Measurements from ENCODE around the gene SMAD1.
A peak's percentile ranks its signal among the peaks of the same experiment; 100 is the strongest.
"Not testable (repeated sequence)": the region's sequence is repeated elsewhere in the genome, so short reads cannot be mapped to it uniquely, and the experiment has no call there.

The SMAD1 gene

GRCh38 chr4:145552181-145552822, 70.6 kb downstream of the SMAD1 start:
- H3K4me1 Mint-ChIP-seq = peaks cover 7% of the 10 kb centered on the region
- ATAC-seq (no peak), DNase-seq (no peak)
- no peaks in the 10 kb centered on the region for H3K9me3 Mint-ChIP-seq
- peak overlapping the region in 1 of 2 donors; percentile 6 for H3K4me3 Mint-ChIP-seq
- peak overlapping the region; percentile 13 to 34 for H3K27ac Mint-ChIP-seq
- no peaks in the 10 kb centered on the region for H3K27me3 Mint-ChIP-seq

DNA sequence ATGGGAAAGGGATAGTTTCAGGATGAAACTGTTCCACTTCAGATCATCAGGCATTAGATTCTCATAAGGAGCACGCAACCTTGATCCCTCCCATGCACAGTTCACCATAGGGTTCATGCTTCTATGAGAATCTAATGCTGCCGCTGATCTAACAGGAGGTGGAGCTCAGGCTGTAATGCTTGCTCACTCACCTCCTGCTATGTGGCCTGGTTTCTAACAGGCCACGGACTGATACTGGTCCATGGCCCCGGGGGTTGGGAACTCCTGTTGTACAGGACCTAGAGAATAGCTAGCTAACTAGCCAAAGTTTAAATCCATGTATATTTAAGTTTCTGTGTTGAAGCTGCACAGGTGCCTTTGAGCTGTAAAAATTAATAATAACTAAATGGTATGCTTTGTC, 71.7 kb downstream of the SMAD1 start:
- Mint-ChIP-seq H3K27ac (no peak overlapping the region), H3K9me3 (no peaks in the 10 kb centered on the region), H3K4me1 (peaks cover 7% of the 10 kb centered on the region), H3K4me3 (no peak overlapping the region), H3K27me3 (no peaks in the 10 kb centered on the region)
- ATAC-seq = no peak
- DNase-seq = no peak

DNA sequence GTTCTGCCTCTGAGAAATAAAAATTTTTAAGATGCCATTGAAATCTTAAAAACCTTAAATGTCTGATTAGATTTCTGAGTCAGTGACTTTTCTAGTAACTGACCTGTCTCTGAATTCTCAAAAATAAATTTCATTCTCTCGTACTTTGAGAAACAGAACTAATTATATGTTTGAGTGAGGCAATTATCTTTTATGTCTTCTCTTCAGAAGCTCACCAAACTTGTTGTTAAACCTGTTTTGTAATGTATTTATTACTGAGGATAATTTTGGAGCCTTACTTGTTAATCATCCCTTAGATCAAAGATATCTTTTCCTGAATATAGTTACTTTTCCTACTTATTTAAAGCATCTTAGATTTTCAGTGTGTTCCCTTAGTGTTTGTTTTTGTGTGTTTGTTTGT, 73.0 kb downstream of the SMAD1 start:
- H3K4me3 Mint-ChIP-seq = no peak overlapping the region
- DNase-seq (no peak), ATAC-seq (no peak)
- no peaks in the 10 kb centered on the region for H3K27me3 Mint-ChIP-seq
- H3K27ac Mint-ChIP-seq = no peak overlapping the region
- H3K9me3 Mint-ChIP-seq = no peaks in the 10 kb centered on the region
- peaks cover 7% of the 10 kb centered on the region for H3K4me1 Mint-ChIP-seq

DNA sequence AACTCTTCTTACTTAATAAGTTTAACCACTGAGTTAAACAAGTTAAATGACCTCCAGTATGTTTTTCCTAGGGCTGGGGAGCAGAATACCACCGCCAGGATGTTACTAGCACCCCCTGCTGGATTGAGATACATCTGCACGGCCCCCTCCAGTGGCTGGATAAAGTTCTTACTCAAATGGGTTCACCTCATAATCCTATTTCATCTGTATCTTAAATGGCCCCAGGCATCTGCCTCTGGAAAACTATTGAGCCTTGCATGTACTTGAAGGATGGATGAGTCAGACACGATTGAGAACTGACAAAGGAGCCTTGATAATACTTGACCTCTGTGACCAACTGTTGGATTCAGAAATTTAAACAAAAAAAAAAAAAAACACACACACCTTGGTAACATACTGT, 76.1 kb downstream of the SMAD1 start:
- Mint-ChIP-seq H3K9me3 (no peaks in the 10 kb centered on the region), H3K27me3 (peaks cover 6% of the 10 kb centered on the region), H3K4me1 (peaks cover 2% of the 10 kb centered on the region), H3K4me3 (no peak overlapping the region), H3K27ac (no peak overlapping the region)
- ATAC-seq (peak; percentile 74), DNase-seq (peak; percentile 39 to 47)

DNA sequence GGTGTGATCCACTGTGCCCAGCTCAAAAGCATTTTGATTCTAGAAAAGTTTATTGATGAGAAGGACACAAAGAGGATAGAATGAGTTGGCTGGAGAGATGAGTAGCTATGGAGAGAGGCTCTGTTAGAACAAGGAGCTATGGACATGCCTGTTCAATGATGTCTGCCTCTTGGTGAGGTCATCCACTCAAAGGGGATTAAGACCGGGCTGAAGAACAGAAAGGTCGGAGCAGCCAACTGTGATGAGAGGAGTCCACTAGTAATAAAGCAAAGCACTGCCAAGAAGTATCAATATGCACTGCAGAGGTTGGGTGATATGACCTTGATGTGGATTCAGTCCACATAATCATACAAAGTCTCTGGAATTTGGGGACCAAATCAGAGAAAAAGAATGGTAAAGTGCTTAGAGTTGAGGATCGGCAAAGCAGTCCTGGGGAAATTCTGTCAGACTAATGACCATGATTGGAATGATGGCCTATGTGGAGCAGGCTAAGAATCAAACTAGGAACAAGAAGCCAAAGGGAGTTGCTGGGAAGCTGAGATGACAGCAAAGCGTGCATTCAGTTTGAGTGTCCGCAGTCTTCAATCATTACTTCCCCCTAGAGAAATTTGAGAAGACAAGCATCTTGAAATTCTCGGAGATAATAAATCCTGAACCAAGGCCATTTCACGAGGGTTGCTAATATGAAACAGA, 81.8 kb downstream of the SMAD1 start:
- Mint-ChIP-seq H3K4me3 (no peak overlapping the region), H3K27me3 (peaks cover 29% of the 10 kb centered on the region), H3K4me1 (no peaks in the 10 kb centered on the region)

DNA sequence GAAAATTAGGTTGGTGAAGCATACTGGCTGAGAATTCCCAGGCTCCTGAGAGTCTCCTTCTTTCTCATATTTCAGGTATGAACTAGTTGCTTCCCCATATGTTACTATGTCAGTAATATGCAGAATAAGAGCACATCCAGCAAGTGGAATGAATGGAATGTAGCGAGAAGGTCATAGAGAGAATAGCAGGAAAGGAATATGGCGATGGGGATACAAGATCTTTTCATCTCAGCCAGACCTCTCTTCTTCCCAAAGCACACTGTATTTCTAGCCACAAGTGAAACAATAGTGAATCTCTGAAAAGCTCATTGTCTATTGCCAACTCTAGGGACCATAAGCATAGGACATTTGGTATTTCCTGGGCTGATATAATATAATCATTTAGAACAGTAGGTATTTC, 82.9 kb downstream of the SMAD1 start:
- Mint-ChIP-seq H3K27me3 (peaks cover 40% of the 10 kb centered on the region), H3K4me3 (no peak overlapping the region), H3K4me1 (no peaks in the 10 kb centered on the region), H3K27ac (no peak overlapping the region), H3K9me3 (peaks cover 0 to 16% of the 10 kb centered on the region in 2 donors)
- ATAC-seq (no peak), DNase-seq (no peak)

More for the DNA sequence above, 81.8 kb downstream of the SMAD1 start:
- H3K27ac Mint-ChIP-seq = no peak overlapping the region
- peaks cover 0 to 5% of the 10 kb centered on the region in 2 donors for H3K9me3 Mint-ChIP-seq
- DNase-seq = no peak
- no peak for ATAC-seq

GRCh38 chr4:145565328-145565727, 83.7 kb downstream of the SMAD1 start:
- Mint-ChIP-seq H3K4me3 (no peak overlapping the region), H3K9me3 (peaks cover 0 to 16% of the 10 kb centered on the region in 2 donors), H3K27me3 (peaks cover 48% of the 10 kb centered on the region), H3K27ac (no peak overlapping the region), H3K4me1 (no peaks in the 10 kb centered on the region)
- ATAC-seq (no peak), DNase-seq (no peak)

- DNase-seq (no peak), ATAC-seq (no peak)
- Mint-ChIP-seq H3K27me3 (peaks cover 57% of the 10 kb centered on the region), H3K9me3 (peaks cover 0 to 22% of the 10 kb centered on the region in 2 donors), H3K4me1 (no peaks in the 10 kb centered on the region), H3K27ac (no peak overlapping the region), H3K4me3 (no peak overlapping the region)
Measured at GRCh38 chr4:145566086-145566708, 84.5 kb downstream of the SMAD1 start.

GRCh38 chr4:145566768-145567167, 85.1 kb downstream of the SMAD1 start:
- Mint-ChIP-seq H3K27me3 (peaks cover 59% of the 10 kb centered on the region), H3K9me3 (peaks cover 1 to 25% of the 10 kb centered on the region in 2 donors), H3K4me1 (no peaks in the 10 kb centered on the region), H3K4me3 (no peak overlapping the region), H3K27ac (no peak overlapping the region)
- no peak for DNase-seq
- ATAC-seq = no peak

DNA sequence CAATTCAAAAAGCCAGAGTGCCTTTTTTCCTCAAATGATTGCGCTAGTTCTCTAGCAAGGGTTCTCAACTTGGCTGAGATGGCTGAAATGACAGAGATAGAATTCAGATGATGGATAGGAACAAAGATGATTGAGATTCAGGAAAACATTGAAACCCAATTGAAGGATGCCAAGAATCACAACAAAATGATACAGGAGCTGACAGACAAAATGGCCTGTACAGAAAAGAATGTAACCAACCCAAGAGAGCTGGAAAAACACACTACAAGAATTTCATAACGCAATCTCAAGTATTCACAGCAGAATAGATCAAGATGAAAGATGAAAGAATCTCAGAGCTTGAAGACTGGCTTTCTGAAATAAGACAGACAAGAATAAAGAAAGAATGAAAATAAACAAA, 85.9 kb downstream of the SMAD1 start:
- peaks cover 55% of the 10 kb centered on the region for H3K27me3 Mint-ChIP-seq
- peak overlapping the region in 1 of 2 donors; percentile 26 for H3K27ac Mint-ChIP-seq
- H3K4me3 Mint-ChIP-seq = no peak overlapping the region
- no peak for DNase-seq
- ATAC-seq = no peak
- H3K9me3 Mint-ChIP-seq = peaks cover 8 to 33% of the 10 kb centered on the region in 2 donors
- H3K4me1 Mint-ChIP-seq = no peaks in the 10 kb centered on the region

DNA sequence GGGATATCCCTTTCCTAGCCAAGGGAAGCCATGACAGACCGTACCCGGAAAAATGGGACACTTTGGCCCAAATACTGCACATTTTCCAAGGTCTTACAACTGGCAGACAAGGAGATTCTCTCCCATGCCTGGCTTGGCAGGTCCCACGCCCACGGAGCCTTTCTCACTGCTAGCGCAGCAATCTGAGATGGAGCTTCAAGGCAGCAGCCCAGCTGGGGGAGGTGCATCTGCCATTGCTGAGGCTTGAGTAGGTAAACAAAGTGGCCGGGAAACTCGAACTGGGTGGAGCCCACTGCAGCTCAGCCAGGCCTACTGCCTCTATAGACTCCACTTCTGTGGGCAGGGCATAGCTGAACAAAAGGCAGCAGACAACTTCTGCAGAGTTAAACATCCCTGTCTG, 92.9 kb downstream of the SMAD1 start:
- Mint-ChIP-seq H3K9me3 (peaks cover 18 to 21% of the 10 kb centered on the region in 2 donors), H3K27me3 (peaks cover 47% of the 10 kb centered on the region)
- not testable (repeated sequence) for H3K4me1 Mint-ChIP-seq, DNase-seq, ATAC-seq, H3K4me3 Mint-ChIP-seq, H3K27ac Mint-ChIP-seq

DNA sequence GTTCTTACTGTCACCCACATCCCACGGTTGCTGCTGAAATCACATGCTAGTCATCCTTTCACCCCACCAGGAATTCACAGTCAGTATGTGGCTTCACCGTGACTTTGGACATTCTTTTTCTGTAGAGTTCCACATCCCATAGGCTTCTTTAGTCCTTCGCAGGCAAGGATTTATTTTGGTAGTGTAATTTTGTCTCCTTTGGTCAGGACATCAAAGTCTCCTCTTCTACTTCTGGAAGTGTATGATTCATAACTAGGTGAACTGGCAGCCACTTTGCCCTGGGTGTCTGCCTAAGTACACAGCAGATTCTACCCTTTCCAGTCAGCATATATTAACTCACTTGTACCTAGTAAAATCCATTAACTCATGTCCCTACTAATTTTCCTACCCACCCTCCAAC, 99.3 kb downstream of the SMAD1 start:
- H3K4me3 Mint-ChIP-seq = no peak overlapping the region
- DNase-seq (no peak), ATAC-seq (no peak)
- H3K27ac Mint-ChIP-seq = no peak overlapping the region
- no peaks in the 10 kb centered on the region for H3K4me1 Mint-ChIP-seq
- H3K9me3 Mint-ChIP-seq = peaks cover 5 to 13% of the 10 kb centered on the region in 2 donors
- H3K27me3 Mint-ChIP-seq = peaks cover 47% of the 10 kb centered on the region

- Mint-ChIP-seq H3K4me1 (no peaks in the 10 kb centered on the region), H3K27ac (no peak overlapping the region), H3K4me3 (no peak overlapping the region), H3K9me3 (peaks cover 5 to 13% of the 10 kb centered on the region in 2 donors), H3K27me3 (peaks cover 36% of the 10 kb centered on the region)
- no peak for ATAC-seq
- no peak for DNase-seq
Measured at GRCh38 chr4:145583191-145584055, 101.8 kb downstream of the SMAD1 start.

DNA sequence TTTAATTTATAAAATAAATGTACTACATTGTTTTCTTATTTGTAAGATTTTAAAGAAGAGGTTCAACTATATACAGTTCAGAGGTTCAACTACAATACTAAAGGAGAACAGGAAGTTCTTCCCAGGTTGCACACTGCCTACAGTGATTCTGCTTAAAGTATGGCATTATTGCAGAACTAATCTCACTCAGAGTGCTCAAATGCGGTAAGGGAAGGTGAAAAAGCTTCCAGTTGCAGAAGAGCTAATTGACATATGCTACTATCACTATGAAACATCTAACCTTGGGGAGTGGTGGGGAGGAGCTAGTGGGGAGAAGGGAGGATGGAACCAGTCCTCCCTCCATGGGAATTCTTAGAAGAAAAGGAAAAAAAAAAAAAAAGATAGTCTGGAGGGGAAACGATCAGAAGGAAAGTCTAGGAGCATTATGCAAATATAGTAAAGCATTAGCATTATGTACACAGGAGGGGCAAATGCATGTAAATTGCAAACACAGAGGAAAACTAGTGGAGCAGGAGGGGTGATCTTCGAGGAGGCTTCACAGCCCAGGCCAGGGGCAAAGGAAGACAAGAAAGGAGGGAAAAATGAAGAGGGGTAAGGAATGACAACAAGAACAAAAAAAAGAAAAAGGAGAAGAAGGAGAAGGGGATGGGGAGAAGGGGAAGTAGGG, 105.6 kb downstream of the SMAD1 start:
- H3K4me3 Mint-ChIP-seq = no peak overlapping the region
- peaks cover 20% of the 10 kb centered on the region for H3K27me3 Mint-ChIP-seq
- DNase-seq (no peak), ATAC-seq (no peak)
- H3K4me1 Mint-ChIP-seq = no peaks in the 10 kb centered on the region
- no peak overlapping the region for H3K27ac Mint-ChIP-seq
- H3K9me3 Mint-ChIP-seq = no peaks in the 10 kb centered on the region

- not testable (repeated sequence) for H3K4me3 Mint-ChIP-seq, DNase-seq, H3K9me3 Mint-ChIP-seq, ATAC-seq, H3K27ac Mint-ChIP-seq, H3K4me1 Mint-ChIP-seq
- H3K27me3 Mint-ChIP-seq = peaks cover 33% of the 10 kb centered on the region
Measured at GRCh38 chr4:145589381-145589780, 107.7 kb downstream of the SMAD1 start.
